NOMO-1 (cell line): ENCODE measurements around the gene SEM1.
"Not testable (repeated sequence)": the region's sequence is repeated elsewhere in the genome, so short reads cannot be mapped to it uniquely, and the experiment has no call there.

Experiments
- DNase-seq, 2 experiments: peaks; one replicate each; lab custom pipeline; 2025; ENCODE audit not compliant: unreplicated experiment in 2 of 2; lab: John Stamatoyannopoulos, UW

Gene SEM1

GRCh38 chr7:96665689-96666088, 44.0 kb downstream of the SEM1 start:
- DNase-seq = no peak

GRCh38 chr7:96664793-96665192, 44.9 kb downstream of the SEM1 start:
- DNase-seq = no peak

- DNase-seq = no peak
Observed at GRCh38 chr7:96663871-96664445, 45.7 kb downstream of the SEM1 start.

- DNase-seq = peak; percentile 37 to 94
Observed at GRCh38 chr7:96663457-96663856, 46.2 kb downstream of the SEM1 start.

GRCh38 chr7:96662151-96662550, 47.5 kb downstream of the SEM1 start:
- not testable (repeated sequence) for DNase-seq

- DNase-seq = no peak
Observed at GRCh38 chr7:96658022-96658412, 51.6 kb downstream of the SEM1 start.

GRCh38 chr7:96657347-96658021, 52.2 kb downstream of the SEM1 start:
- no peak for DNase-seq

- no peak for DNase-seq
Observed at GRCh38 chr7:96655956-96656355, 53.7 kb downstream of the SEM1 start.

- DNase-seq = no peak
Observed at GRCh38 chr7:96654630-96655188, 54.9 kb downstream of the SEM1 start.

- no peak for DNase-seq
Observed at GRCh38 chr7:96649981-96650380, 59.7 kb downstream of the SEM1 start.

- no peak for DNase-seq
Observed at GRCh38 chr7:96648784-96649183, 60.9 kb downstream of the SEM1 start.

- DNase-seq = no peak
Observed at GRCh38 chr7:96647733-96648132, 61.9 kb downstream of the SEM1 start.

GRCh38 chr7:96645084-96645483, 64.6 kb downstream of the SEM1 start:
- DNase-seq = no peak

GRCh38 chr7:96643436-96643835, 66.2 kb downstream of the SEM1 start:
- DNase-seq = not testable (repeated sequence)

- no peak for DNase-seq
Observed at GRCh38 chr7:96640054-96640453, 69.6 kb downstream of the SEM1 start.
